Natural killer cell treated with Interleukin-12 subunit alpha and Interleukin-12 subunit beta and Interleukin-15 and Interleukin-18, amount 100 ng/mL, for 72 hours (primary cell): Measurements from ENCODE around the gene ARL16. TPM values are rescaled to one million over a fixed set of nuclear protein-coding genes. Genes with fewer than 3 reads are reported as not detected.
"Not testable (repeated sequence)": the region's sequence is repeated elsewhere in the genome, so short reads cannot be mapped to it uniquely, and the experiment has no call there.

Experiments
- ATAC-seq, 2 donors: fragments of 150-1000 bp; cut with Tn5 transposase in 1 of 2; sonication (Bioruptor Pico), chemical (Tn5 transposase) in 1 of 2; 2 replicates each; pipeline ENCODE4 v1.10.0; 2021
- DNase-seq: peaks from one replicate; pipeline ENCODE4 v3.0.0; 2022; ENCODE audit warnings: low spot score
- H3K27ac Mint-ChIP-seq, 2 donors: 1 replicate in 1 of 2; 2 replicates in 1 of 2; pipeline ENCODE4 v1.8.0; 2022; ENCODE audit warnings: mixed read lengths in 2 of 2, mild to moderate bottlenecking in 1 of 2, moderate library complexity in 1 of 2
- H3K27me3 Mint-ChIP-seq, 2 donors: 1 replicate in 1 of 2; 2 replicates in 1 of 2; pipeline ENCODE4 v1.8.0; 2022; ENCODE audit warnings: mixed read lengths in 2 of 2
- H3K36me3 Mint-ChIP-seq: one replicate; pipeline ENCODE4 v1.8.0; 2022; ENCODE audit warnings: mixed read lengths
- H3K4me1 Mint-ChIP-seq, 2 donors: 1 replicate in 1 of 2; 2 replicates in 1 of 2; pipeline ENCODE4 v1.8.0; 2022; ENCODE audit warnings: low read depth in 2 of 2, mixed read lengths in 2 of 2, mild to moderate bottlenecking in 1 of 2
- H3K4me3 Mint-ChIP-seq: one replicate; pipeline ENCODE4 v1.8.0; 2022; ENCODE audit warnings: mixed read lengths
- H3K9me3 Mint-ChIP-seq: 2 replicates; pipeline ENCODE4 v1.8.0; 2022; ENCODE audit warnings: mixed read lengths
- total RNA-seq, 2 donors: library from RNA; stranded (reverse); gene quantifications; one replicate each; pipeline ENCODE4 v1.2.3, GENCODE V29; 2022

ARL16 gene
- total RNA-seq, 2 donors from 2014 or later: 35.5 to 54.7 TPM

DNA sequence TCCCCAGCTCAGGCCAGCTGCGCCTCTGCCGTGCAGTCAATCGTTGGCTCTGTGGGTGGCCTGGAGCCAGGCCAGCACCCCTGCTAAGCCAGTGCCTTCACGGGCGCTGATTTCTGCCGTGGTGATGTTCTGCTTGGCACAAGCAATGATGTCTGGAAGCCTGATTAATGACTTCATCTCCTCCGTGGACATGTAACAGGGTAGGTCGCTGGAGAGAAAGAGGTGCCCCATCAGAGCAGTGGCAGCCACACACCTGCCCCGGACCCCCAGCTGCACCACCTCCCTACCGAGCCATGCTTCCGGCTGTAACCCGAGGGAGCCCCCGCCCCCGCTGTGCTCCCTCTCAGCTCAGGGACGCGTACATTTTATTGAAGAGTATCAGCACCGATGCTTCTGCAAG lies 1.9 kb downstream of the ARL16 start:
- Mint-ChIP-seq H3K9me3 (no peaks in the 10 kb centered on the region), H3K4me3 (no peak overlapping the region), H3K36me3 (no peaks in the 10 kb centered on the region), H3K27ac (no peak overlapping the region), H3K4me1 (peaks cover 26 to 27% of the 10 kb centered on the region in 2 donors), H3K27me3 (no peaks in the 10 kb centered on the region)
- ATAC-seq (no peak), DNase-seq (no peak)

DNA sequence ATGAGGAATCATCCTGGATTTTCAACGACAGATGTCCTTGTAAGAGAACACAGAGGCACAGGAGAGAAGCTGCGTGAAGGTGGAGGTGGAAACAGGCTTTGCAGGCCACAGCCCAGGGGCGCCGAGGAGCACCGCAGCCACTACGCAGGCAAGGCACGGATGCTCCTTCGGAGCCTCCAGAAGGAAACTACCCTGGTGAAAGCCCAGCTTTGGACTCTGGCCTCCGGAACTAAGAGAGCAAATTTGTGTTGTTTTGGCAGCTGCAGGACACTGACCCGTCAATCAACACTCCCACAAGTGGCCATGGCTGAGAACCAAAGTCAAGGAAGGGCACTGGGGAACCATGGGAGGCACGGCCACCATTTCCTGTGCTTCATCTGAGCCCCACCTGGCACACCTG lies 3.4 kb downstream of the ARL16 start:
- ATAC-seq (no peak), DNase-seq (no peak)
- H3K4me1 Mint-ChIP-seq: peaks cover 24 to 26% of the 10 kb centered on the region in 2 donors
- H3K36me3 Mint-ChIP-seq: no peaks in the 10 kb centered on the region
- H3K9me3 Mint-ChIP-seq: no peaks in the 10 kb centered on the region
- H3K27ac Mint-ChIP-seq: no peak overlapping the region
- H3K27me3 Mint-ChIP-seq: no peaks in the 10 kb centered on the region
- no peak overlapping the region for H3K4me3 Mint-ChIP-seq

DNA sequence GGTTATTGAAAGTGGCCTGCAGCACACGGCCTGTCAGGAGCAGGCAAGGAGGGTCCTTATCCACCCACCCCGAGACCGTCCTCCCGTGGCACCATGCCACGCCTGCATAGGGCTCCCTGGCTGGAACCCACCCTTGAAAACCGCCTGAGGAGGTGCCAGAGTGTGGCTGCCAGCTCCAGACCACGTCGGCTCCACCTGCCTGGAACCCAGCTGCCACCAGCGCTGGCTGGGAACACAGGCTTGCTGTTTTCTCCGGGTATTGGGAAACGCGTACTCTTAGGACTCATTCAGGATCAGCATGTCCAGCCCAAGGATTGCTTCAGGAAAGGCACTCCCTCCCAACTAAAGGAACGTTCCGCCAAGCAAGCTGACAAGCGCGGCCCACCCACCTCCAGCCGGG lies 6.7 kb downstream of the ARL16 start:
- Mint-ChIP-seq H3K27me3 (no peaks in the 10 kb centered on the region), H3K9me3 (no peaks in the 10 kb centered on the region), H3K4me1 (peaks cover 7 to 13% of the 10 kb centered on the region in 2 donors), H3K4me3 (no peak overlapping the region), H3K27ac (no peak overlapping the region), H3K36me3 (no peaks in the 10 kb centered on the region)
- DNase-seq (no peak), ATAC-seq (no peak)

DNA sequence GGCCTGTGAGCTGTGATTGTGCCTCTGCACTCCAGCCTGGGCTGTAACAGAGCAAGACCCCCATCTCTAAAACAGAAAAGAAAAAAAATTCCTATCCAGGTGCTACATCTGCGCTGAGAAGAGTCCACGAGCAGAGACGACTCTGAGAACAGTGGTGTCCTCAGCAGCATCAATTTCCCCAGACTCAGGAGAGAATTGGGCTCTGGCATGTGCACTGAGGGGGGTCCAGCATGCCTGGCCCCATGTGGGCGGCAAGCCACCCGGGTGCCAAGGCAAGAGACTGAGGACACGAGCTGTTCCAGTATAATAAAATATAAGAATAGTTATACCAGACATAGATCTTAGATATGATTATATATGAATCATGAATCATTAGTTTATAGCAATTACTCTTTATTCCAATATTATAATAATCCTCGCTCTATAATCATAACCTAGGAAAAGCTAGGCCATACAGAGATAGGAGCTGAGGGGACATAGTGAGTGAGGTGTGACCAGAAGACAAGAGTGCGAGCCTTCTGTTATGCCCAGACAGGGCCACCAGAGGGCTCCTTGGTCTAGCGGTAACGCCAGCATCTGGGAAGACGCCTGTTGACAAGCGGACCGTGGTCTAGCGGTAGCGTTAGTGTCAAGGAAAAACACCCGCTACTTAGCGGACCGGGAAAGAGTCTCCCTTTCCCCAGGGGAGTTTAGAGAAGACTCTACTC lies 7.9 kb downstream of the ARL16 start:
- not testable (repeated sequence) for H3K36me3 Mint-ChIP-seq, H3K27me3 Mint-ChIP-seq, ATAC-seq, H3K4me3 Mint-ChIP-seq, H3K27ac Mint-ChIP-seq, DNase-seq, H3K9me3 Mint-ChIP-seq
- H3K4me1 Mint-ChIP-seq: peaks cover 7 to 11% of the 10 kb centered on the region in 2 donors

DNA sequence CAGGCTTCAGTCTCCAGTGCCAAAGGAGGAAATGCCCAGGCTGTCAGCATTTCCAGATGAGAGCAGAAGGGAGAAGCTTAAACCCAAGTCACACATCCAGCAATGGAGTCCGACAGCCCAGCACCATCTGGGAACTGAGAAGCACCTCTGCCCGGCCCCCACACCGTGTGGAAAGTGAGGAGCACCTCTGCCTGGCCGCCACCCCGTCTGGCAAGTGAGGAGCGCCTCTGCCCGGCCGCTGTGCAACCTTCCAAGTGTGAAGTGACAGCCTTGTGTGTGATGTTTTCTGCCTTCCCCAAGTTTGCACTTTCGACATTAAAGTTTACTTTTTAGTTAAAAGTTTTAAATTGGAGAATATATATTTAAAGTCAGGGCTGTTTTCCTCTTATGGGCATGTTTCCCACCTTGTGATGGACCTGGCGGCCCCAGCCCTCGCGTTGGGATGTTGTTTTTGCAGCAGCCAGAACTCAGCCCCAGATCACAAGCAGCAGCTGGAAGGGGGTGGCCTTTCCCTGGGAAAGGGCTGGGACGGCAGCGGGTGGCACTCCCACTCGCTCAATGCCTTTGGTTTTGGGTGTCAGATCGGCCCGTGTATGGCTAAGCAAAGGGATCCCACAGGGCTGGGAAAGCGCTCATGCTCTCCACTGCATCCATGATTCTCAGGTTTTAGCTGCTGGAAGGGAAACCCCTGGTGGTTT lies 9.9 kb downstream of the ARL16 start:
- Mint-ChIP-seq H3K4me1 (peaks cover 7 to 8% of the 10 kb centered on the region in 2 donors), H3K27me3 (no peaks in the 10 kb centered on the region), H3K4me3 (no peak overlapping the region), H3K27ac (no peak overlapping the region), H3K9me3 (no peaks in the 10 kb centered on the region), H3K36me3 (no peaks in the 10 kb centered on the region)
- DNase-seq (no peak), ATAC-seq (no peak)

DNA sequence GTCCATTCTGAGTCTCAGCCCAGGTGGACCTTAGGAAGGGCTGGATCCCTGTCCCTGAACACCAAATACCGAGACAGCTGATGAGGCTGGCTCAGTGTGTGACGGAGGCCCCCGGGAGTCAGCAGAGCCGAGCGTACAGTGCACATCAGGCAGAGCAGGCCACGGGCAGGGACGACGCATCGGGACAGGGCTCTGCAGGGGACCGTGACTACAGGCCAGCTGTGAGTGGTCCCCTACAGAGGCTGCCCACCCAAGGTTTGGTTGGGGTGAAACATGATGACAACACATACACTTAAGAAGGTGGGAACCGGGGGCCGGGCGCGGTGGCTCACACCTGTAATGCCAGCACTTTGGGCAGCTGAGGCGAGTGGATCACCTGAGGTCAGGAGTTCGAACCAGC lies 10.6 kb downstream of the ARL16 start:
- H3K27ac Mint-ChIP-seq: no peak overlapping the region
- no peak overlapping the region for H3K4me3 Mint-ChIP-seq
- no peaks in the 10 kb centered on the region for H3K27me3 Mint-ChIP-seq
- ATAC-seq (peak; percentile 3 to 33), DNase-seq (no peak)
- no peaks in the 10 kb centered on the region for H3K9me3 Mint-ChIP-seq
- H3K36me3 Mint-ChIP-seq: no peaks in the 10 kb centered on the region
- peaks cover 13% of the 10 kb centered on the region in 2 donors for H3K4me1 Mint-ChIP-seq

DNA sequence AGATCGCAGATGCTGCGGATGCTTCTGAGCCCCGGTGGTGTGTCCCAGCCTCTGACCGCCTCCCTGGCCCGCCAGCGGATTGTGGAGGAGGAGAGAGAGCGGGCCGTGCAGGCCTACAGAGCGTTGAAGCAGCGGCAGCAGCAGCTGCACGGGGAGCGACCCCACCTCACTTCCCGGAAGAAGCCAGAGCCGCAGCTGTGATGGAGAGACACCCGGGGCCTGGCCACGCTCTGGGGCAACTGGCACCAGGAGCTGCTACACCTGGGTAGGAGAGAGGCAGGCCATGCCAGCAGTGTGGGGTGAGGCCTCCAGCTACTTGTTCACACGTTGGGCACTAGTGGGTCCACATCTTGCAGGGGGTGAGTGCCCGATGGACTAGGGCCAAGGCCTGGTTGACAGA lies 11.1 kb downstream of the ARL16 start:
- H3K27ac Mint-ChIP-seq: no peak overlapping the region

DNA sequence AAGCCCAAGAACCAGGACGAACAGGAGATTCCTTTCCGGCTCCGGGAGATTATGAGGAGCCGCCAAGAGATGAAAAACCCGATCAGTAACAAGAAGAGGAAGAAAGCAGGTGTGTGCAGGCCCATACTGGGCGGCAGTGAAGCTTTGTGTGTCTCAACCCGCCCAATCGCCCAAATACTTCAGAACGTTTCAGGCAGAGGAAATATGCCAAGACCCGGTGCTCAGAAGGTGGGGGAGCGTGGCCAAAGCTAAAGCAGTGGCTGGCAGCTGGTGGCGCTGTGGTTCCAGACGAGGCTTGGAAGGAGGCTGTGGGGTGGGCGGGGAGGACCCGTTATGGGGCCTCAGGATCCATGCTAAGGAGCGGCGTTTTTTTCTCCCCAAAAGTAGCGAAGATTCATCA lies 15.8 kb downstream of the ARL16 start:
- Mint-ChIP-seq H3K27ac (peak overlapping the region; percentile 91 to 96), H3K4me1 (peaks cover 23 to 24% of the 10 kb centered on the region in 2 donors), H3K9me3 (no peaks in the 10 kb centered on the region), H3K4me3 (peak overlapping the region; percentile 93), H3K27me3 (no peaks in the 10 kb centered on the region), H3K36me3 (no peaks in the 10 kb centered on the region)
- no peak for ATAC-seq
- DNase-seq: no peak

More for the DNA sequence above, 11.1 kb downstream of the ARL16 start:
- Mint-ChIP-seq H3K4me1 (peaks cover 17% of the 10 kb centered on the region in 2 donors), H3K36me3 (no peaks in the 10 kb centered on the region), H3K9me3 (no peaks in the 10 kb centered on the region), H3K27me3 (no peaks in the 10 kb centered on the region), H3K4me3 (no peak overlapping the region)
- peak; percentile 3 to 44 for ATAC-seq
- no peak for DNase-seq

DNA sequence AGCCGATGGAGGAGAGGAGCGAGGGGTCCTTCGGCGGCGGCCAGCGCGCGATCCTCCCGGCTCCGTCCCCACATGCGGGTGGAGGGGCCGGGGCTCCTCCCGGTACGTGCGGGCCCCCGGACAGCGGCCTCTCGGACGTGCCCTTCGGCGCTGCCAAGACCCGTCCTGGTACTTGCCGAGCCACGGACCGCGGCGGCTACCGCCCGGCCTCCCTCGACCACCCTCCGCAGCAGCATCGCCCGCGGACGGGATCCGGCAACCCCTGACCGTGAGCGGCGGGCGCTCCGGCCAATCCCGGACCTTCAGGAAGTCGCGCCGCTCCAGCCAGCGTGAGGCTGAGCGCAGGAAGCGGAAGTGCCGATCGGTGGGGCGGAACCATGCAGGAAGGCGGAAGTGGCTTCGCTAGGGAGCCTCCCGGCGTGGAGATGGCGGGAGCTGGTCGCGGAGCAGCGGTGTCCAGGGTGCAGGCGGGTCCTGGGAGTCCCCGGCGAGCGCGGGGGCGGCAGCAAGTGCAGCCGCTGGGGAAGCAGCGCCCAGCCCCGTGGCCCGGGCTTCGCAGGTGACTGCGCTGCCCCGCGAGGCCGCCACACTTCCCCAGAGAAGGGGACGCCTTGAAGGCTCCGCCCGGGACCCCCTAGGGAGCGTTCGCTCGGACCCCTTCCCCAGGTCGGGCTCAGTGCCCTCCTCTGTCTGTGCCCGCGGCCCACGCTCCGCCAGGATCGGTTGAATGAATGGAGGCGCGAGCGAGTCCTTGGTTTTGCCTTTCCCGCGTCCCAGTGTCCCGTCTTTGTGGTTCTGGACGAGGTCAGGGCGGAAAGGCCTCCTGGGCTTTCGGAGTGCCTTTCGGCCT lies 17.0 kb downstream of the ARL16 start, which contains the start of the genes CCDC137 and OXLD1:
TSS of gene CCDC137 (plus strand) at position 396 of the 850 bp plus-strand sequence. CDS start at position 426, 30 bp downstream.
TSS of gene OXLD1 (minus strand) at position 264 of the 850 bp plus-strand sequence. CDS start at position 236, 28 bp downstream.
- H3K27ac Mint-ChIP-seq: peak within 1 kb of the TSS; percentile 91 to 96
- peaks cover 23 to 24% of the 10 kb centered on the region in 2 donors for H3K4me1 Mint-ChIP-seq
- H3K4me3 Mint-ChIP-seq: peak within 1 kb of the TSS; percentile 93
- H3K9me3 Mint-ChIP-seq: no peaks in the 10 kb centered on the region
- peak; percentile 97 to 99 for ATAC-seq
- H3K36me3 Mint-ChIP-seq: no peaks in the 10 kb centered on the region
- peak; percentile 97 for DNase-seq
- H3K27me3 Mint-ChIP-seq: no peaks in the 10 kb centered on the region

DNA sequence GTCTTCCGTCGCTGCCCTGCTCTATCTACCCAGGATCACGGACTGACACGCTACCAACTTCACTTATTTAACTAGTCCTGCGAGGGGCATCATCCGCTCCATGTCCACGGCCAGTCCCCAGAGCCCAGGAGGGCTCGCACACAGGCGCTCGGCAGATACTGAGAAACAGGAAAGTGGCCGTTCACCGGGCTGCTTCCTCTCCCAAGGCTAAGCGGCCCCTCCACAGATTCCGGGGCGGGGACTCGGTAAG lies 17.6 kb downstream of the ARL16 start:
- H3K27me3 Mint-ChIP-seq: no peaks in the 10 kb centered on the region
- H3K9me3 Mint-ChIP-seq: no peaks in the 10 kb centered on the region
- H3K36me3 Mint-ChIP-seq: no peaks in the 10 kb centered on the region
- ATAC-seq: peak in 1 of 2 donors; percentile 54
- peak overlapping the region; percentile 93 for H3K4me3 Mint-ChIP-seq
- H3K4me1 Mint-ChIP-seq: peaks cover 23 to 24% of the 10 kb centered on the region in 2 donors
- peak overlapping the region; percentile 91 to 96 for H3K27ac Mint-ChIP-seq
- no peak for DNase-seq

DNA sequence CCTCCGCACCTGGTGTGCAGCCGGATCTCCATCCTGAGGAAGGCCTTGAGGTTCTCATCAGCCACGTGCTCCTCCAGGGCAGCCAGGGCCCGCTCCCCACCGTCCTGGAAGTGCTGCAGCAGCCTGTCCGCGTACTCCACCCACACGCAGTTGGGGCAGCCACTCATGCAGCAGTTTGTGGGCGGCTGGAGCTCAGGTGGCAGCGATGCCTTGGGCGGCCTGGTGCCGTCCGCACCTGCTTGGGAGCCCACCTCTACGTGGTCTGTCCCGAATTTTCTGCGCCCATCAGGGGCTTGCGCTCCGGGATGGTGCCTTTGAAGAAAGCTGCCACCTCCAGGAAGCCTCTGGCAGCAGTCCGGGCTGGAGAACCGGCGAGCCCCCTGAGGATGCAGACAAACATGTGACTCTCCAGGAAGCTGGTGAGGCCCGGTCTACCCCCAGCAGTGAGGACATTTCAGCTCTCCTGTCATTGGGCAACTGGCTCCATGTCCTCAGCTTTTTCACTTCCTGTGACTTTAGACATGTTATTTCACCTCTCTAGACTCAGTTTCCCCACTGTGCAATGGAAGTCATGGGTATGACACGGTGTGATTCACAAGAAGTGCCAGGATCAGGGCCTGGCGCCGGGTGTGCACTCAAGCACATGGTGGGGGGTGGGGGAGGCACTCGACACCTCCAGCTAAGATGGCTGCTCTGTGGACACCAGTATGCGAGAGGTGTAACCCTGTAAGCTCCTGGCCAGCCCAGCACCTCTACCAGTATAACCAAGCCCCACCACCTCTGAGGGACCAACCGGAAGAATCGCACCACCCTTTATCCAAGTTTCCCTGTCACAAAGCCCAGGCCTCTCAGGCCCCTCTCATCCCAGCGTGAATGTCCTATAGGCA lies 18.1 kb downstream of the ARL16 start:
- ATAC-seq: peak; percentile 29 to 64
- H3K36me3 Mint-ChIP-seq: no peaks in the 10 kb centered on the region
- H3K4me3 Mint-ChIP-seq: peak overlapping the region; percentile 93
- no peaks in the 10 kb centered on the region for H3K9me3 Mint-ChIP-seq
- H3K4me1 Mint-ChIP-seq: peaks cover 23 to 24% of the 10 kb centered on the region in 2 donors
- H3K27me3 Mint-ChIP-seq: no peaks in the 10 kb centered on the region
- H3K27ac Mint-ChIP-seq: peak overlapping the region; percentile 91 to 96
- DNase-seq: no peak

DNA sequence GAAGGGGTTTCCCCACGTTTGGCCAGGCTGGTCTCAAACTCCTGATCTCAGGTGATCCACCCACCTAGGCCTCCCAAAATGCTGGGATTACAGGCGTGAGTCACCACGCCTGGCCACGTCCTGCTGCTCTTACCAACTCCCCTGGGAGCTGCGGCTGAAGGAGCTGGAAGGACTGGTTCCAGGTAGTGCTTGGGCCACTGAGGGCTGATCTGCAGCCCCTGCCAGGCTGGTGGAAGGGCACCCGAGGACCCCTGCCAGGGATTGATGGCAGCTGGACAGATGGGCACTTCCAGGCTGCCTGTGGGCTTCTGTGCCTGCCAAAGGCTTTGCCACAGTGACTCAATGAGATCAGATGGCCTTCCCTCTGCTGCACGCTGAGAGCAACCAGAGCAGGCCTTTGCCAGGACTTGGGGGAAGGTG lies 19.5 kb downstream of the ARL16 start:
- H3K9me3 Mint-ChIP-seq: no peaks in the 10 kb centered on the region
- no peaks in the 10 kb centered on the region for H3K36me3 Mint-ChIP-seq
- no peak for ATAC-seq
- H3K4me1 Mint-ChIP-seq: peaks cover 23 to 24% of the 10 kb centered on the region in 2 donors
- no peaks in the 10 kb centered on the region for H3K27me3 Mint-ChIP-seq
- DNase-seq: no peak
- no peak overlapping the region for H3K4me3 Mint-ChIP-seq
- H3K27ac Mint-ChIP-seq: no peak overlapping the region

DNA sequence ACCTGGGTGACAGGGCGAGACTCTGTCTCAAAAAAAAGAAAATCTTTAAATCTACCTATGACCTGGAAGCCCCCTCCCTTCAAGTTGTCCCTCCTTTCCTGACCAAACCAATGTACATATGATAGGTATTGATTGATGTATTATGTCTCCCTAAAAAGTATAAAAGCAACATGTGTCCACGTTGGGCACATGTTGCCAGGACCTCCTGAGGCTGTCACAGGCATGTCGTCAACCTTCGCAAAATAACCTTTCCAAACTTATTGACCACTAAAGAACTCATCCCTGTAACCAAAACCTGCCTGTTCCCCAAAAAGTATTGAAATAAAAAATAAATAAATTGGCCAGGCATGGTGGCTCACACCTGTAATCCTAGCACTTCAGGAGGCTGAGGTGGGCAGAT lies 21.6 kb downstream of the ARL16 start:
- no peaks in the 10 kb centered on the region for H3K27me3 Mint-ChIP-seq
- no peak overlapping the region for H3K27ac Mint-ChIP-seq
- no peak overlapping the region for H3K4me3 Mint-ChIP-seq
- no peak for ATAC-seq
- peaks cover 12% of the 10 kb centered on the region in 2 donors for H3K4me1 Mint-ChIP-seq
- no peaks in the 10 kb centered on the region for H3K36me3 Mint-ChIP-seq
- no peak for DNase-seq
- H3K9me3 Mint-ChIP-seq: no peaks in the 10 kb centered on the region
